ENCODE results near the gene INTS7.
A peak's percentile ranks its signal among the peaks of the same experiment; 100 is the strongest.
"Not testable (repeated sequence)": the region's sequence is repeated elsewhere in the genome, so short reads cannot be mapped to it uniquely, and the experiment has no call there.

INTS7 gene

GRCh38 chr1:211952299-211952698 is 83.1 kb downstream of the INTS7 start:
- no peak for DNase-seq (ENCODE audit: low read depth in 1 of 2, low spot score in 1 of 2)
- no peak for TF ChIP-seq JUND (IDR thresholded peaks at IDR 0.05; ENCODE audit: low read depth)
- in situ Hi-C loops (cut with HindIII; ENCODE audit: low pct_unique_long_range_greater_than_20kb, low sequenced_read_pairs): no loop called here

GRCh38 chr1:211951856-211952255 is 83.5 kb downstream of the INTS7 start:
- DNase-seq (ENCODE audit: low read depth in 1 of 2, low spot score in 1 of 2): no peak
- no peak for TF ChIP-seq JUND (IDR thresholded peaks at IDR 0.05; ENCODE audit: low read depth)
- in situ Hi-C loops (cut with HindIII; ENCODE audit: low pct_unique_long_range_greater_than_20kb, low sequenced_read_pairs): no loop called here

- DNase-seq (ENCODE audit: low read depth in 1 of 2, low spot score in 1 of 2): no peak
- TF ChIP-seq JUND (IDR thresholded peaks at IDR 0.05; ENCODE audit: low read depth): no peak
- in situ Hi-C loops (cut with HindIII; ENCODE audit: low pct_unique_long_range_greater_than_20kb, low sequenced_read_pairs): no loop called here
Measured at GRCh38 chr1:211948377-211948776, 87.0 kb downstream of the INTS7 start.

GRCh38 chr1:211947396-211948295 is 87.7 kb downstream of the INTS7 start:
- TF ChIP-seq JUND (IDR thresholded peaks at IDR 0.05; ENCODE audit: low read depth): no peak
- in situ Hi-C loops (cut with HindIII; ENCODE audit: low pct_unique_long_range_greater_than_20kb, low sequenced_read_pairs): no loop called here
- DNase-seq (ENCODE audit: low read depth in 1 of 2, low spot score in 1 of 2): no peak

GRCh38 chr1:211944733-211945500 is 90.4 kb downstream of the INTS7 start:
- TF ChIP-seq JUND (IDR thresholded peaks at IDR 0.05; ENCODE audit: low read depth): no peak
- DNase-seq (ENCODE audit: low read depth in 1 of 2, low spot score in 1 of 2): peak; percentile 66 to 75
- in situ Hi-C loops (cut with HindIII; ENCODE audit: low pct_unique_long_range_greater_than_20kb, low sequenced_read_pairs): no loop called here

GRCh38 chr1:211942583-211942982 is 92.8 kb downstream of the INTS7 start:
- TF ChIP-seq JUND (IDR thresholded peaks at IDR 0.05; ENCODE audit: low read depth): no peak
- DNase-seq (ENCODE audit: low read depth in 1 of 2, low spot score in 1 of 2): no peak
- in situ Hi-C loops (cut with HindIII; ENCODE audit: low pct_unique_long_range_greater_than_20kb, low sequenced_read_pairs): no loop called here

GRCh38 chr1:211939876-211940468 is 95.4 kb downstream of the INTS7 start:
- TF ChIP-seq JUND (IDR thresholded peaks at IDR 0.05; ENCODE audit: low read depth): no peak
- DNase-seq (ENCODE audit: low read depth in 1 of 2, low spot score in 1 of 2): no peak
- in situ Hi-C loops (cut with HindIII; ENCODE audit: low pct_unique_long_range_greater_than_20kb, low sequenced_read_pairs): no loop called here

- no peak for DNase-seq (ENCODE audit: low read depth in 1 of 2, low spot score in 1 of 2)
- in situ Hi-C loops (cut with HindIII; ENCODE audit: low pct_unique_long_range_greater_than_20kb, low sequenced_read_pairs): no loop called here
- no peak for TF ChIP-seq JUND (IDR thresholded peaks at IDR 0.05; ENCODE audit: low read depth)
Measured at GRCh38 chr1:211938561-211938997, 96.8 kb downstream of the INTS7 start.

- in situ Hi-C loops (cut with HindIII; ENCODE audit: low pct_unique_long_range_greater_than_20kb, low sequenced_read_pairs); DNase-seq (ENCODE audit: low read depth in 1 of 2, low spot score in 1 of 2): not testable (repeated sequence)
Measured at GRCh38 chr1:211937422-211937821, 97.9 kb downstream of the INTS7 start.

- TF ChIP-seq JUND (IDR thresholded peaks at IDR 0.05; ENCODE audit: low read depth): no peak
- no peak for DNase-seq (ENCODE audit: low read depth in 1 of 2, low spot score in 1 of 2)
- in situ Hi-C loops (cut with HindIII; ENCODE audit: low pct_unique_long_range_greater_than_20kb, low sequenced_read_pairs): no loop called here
Measured at GRCh38 chr1:211935448-211935970, 99.8 kb downstream of the INTS7 start.

- no peak for TF ChIP-seq JUND (IDR thresholded peaks at IDR 0.05; ENCODE audit: low read depth)
- no peak for DNase-seq (ENCODE audit: low read depth in 1 of 2, low spot score in 1 of 2)
- in situ Hi-C loops (cut with HindIII; ENCODE audit: low pct_unique_long_range_greater_than_20kb, low sequenced_read_pairs): no loop called here
Measured at GRCh38 chr1:211933946-211934714, 101.2 kb downstream of the INTS7 start.

- DNase-seq (ENCODE audit: low read depth in 1 of 2, low spot score in 1 of 2): no peak
- TF ChIP-seq JUND (IDR thresholded peaks at IDR 0.05; ENCODE audit: low read depth): no peak
- in situ Hi-C loops (cut with HindIII; ENCODE audit: low pct_unique_long_range_greater_than_20kb, low sequenced_read_pairs): no loop called here
Measured at GRCh38 chr1:211932933-211933254, 102.5 kb downstream of the INTS7 start.

All from T47D (cell line).